CD4-positive, alpha-beta T cell treated with Interleukin-6 at 100 ng/mL for 8 hours (primary cell): Measurements from ENCODE around the gene GALNT3.

ENCODE experiments used
- DNase-seq: peaks from one replicate; pipeline ENCODE4 v3.0.0-alpha.2; 2020; ENCODE audit warnings: mixed read lengths, low spot score

GALNT3 gene

GRCh38 chr2:165725421-165725820 lies 68.6 kb downstream of the GALNT3 start:
- no peak for DNase-seq

GRCh38 chr2:165720511-165720910 lies 73.5 kb downstream of the GALNT3 start:
- DNase-seq, result no peak

- DNase-seq, result no peak
Observed at GRCh38 chr2:165718610-165719210, 75.3 kb downstream of the GALNT3 start.

GRCh38 chr2:165716091-165716490 lies 78.0 kb downstream of the GALNT3 start:
- no peak for DNase-seq

- no peak for DNase-seq
Observed at GRCh38 chr2:165706960-165707487, 87.0 kb downstream of the GALNT3 start.

GRCh38 chr2:165701147-165701546 lies 92.9 kb downstream of the GALNT3 start:
- DNase-seq, result no peak

- no peak for DNase-seq
Observed at GRCh38 chr2:165700531-165700930, 93.5 kb downstream of the GALNT3 start.

- DNase-seq, result no peak
Observed at GRCh38 chr2:165699946-165700345, 94.1 kb downstream of the GALNT3 start.

- no peak for DNase-seq
Observed at GRCh38 chr2:165698444-165698884, 95.6 kb downstream of the GALNT3 start.

- DNase-seq, result no peak
Observed at GRCh38 chr2:165697748-165698443, 96.2 kb downstream of the GALNT3 start.
